Measurements from ENCODE around the gene SAP30BP. TPM values are rescaled to one million over a fixed set of nuclear protein-coding genes. Genes with fewer than 3 reads are reported as not detected.
A peak's percentile ranks its signal among the peaks of the same experiment; 100 is the strongest.
"Not testable (repeated sequence)": the region's sequence is repeated elsewhere in the genome, so short reads cannot be mapped to it uniquely, and the experiment has no call there.

The SAP30BP gene
- total RNA-seq, 1 experiment from 2014 or later, result 85.1 TPM

- DNase-seq (ENCODE audit: low read depth, low spot score), result no peak
- in situ Hi-C loops (cut with HindIII; ENCODE audit: low pct_unique_long_range_greater_than_20kb, low sequenced_read_pairs), result no loop called here
These were observed 34.7 kb upstream of the SAP30BP start for GRCh38 chr17:75632428-75632827.

- in situ Hi-C loops (cut with HindIII; ENCODE audit: low pct_unique_long_range_greater_than_20kb, low sequenced_read_pairs), result no loop called here
- DNase-seq (ENCODE audit: low read depth, low spot score), result peak; percentile 80
These were observed 34.2 kb upstream of the SAP30BP start, which contains the start of gene SMIM5 for GRCh38 chr17:75632863-75633485. SMIM5 (plus strand) TSS chr17:75633434; CDS start chr17:75640202, 6,768 bp downstream.

- peak; percentile 92 for DNase-seq (ENCODE audit: low read depth, low spot score)
- in situ Hi-C loops (cut with HindIII; ENCODE audit: low pct_unique_long_range_greater_than_20kb, low sequenced_read_pairs), result no loop called here
These were observed 33.4 kb upstream of the SAP30BP start for GRCh38 chr17:75633486-75634375.

- in situ Hi-C loops (cut with HindIII; ENCODE audit: low pct_unique_long_range_greater_than_20kb, low sequenced_read_pairs), result no loop called here
- DNase-seq (ENCODE audit: low read depth, low spot score), result no peak
These were observed 32.8 kb upstream of the SAP30BP start for GRCh38 chr17:75634376-75634740.

- no peak for DNase-seq (ENCODE audit: low read depth, low spot score)
- in situ Hi-C loops (cut with HindIII; ENCODE audit: low pct_unique_long_range_greater_than_20kb, low sequenced_read_pairs), result no loop called here
These were observed 32.2 kb upstream of the SAP30BP start for GRCh38 chr17:75634754-75635609.

- DNase-seq (ENCODE audit: low read depth, low spot score), result no peak
- in situ Hi-C loops (cut with HindIII; ENCODE audit: low pct_unique_long_range_greater_than_20kb, low sequenced_read_pairs), result no loop called here
These were observed 31.4 kb upstream of the SAP30BP start for GRCh38 chr17:75635610-75636202.

GRCh38 chr17:75636381-75637142, 30.6 kb upstream of the SAP30BP start:
- DNase-seq (ENCODE audit: low read depth, low spot score), result no peak
- in situ Hi-C loops (cut with HindIII; ENCODE audit: low pct_unique_long_range_greater_than_20kb, low sequenced_read_pairs), result no loop called here

GRCh38 chr17:75637143-75637538, 30.0 kb upstream of the SAP30BP start:
- in situ Hi-C loops (cut with HindIII; ENCODE audit: low pct_unique_long_range_greater_than_20kb, low sequenced_read_pairs), result no loop called here
- DNase-seq (ENCODE audit: low read depth, low spot score), result no peak

- in situ Hi-C loops (cut with HindIII; ENCODE audit: low pct_unique_long_range_greater_than_20kb, low sequenced_read_pairs), result no loop called here
- no peak for DNase-seq (ENCODE audit: low read depth, low spot score)
These were observed 29.6 kb upstream of the SAP30BP start for GRCh38 chr17:75637551-75637950.

- DNase-seq (ENCODE audit: low read depth, low spot score); in situ Hi-C loops (cut with HindIII; ENCODE audit: low pct_unique_long_range_greater_than_20kb, low sequenced_read_pairs): not testable (repeated sequence)
These were observed 29.1 kb upstream of the SAP30BP start for GRCh38 chr17:75638039-75638438.

- in situ Hi-C loops (cut with HindIII; ENCODE audit: low pct_unique_long_range_greater_than_20kb, low sequenced_read_pairs), result no loop called here
- no peak for DNase-seq (ENCODE audit: low read depth, low spot score)
These were observed 28.2 kb upstream of the SAP30BP start for GRCh38 chr17:75638893-75639292.

- in situ Hi-C loops (cut with HindIII; ENCODE audit: low pct_unique_long_range_greater_than_20kb, low sequenced_read_pairs), result no loop called here
- DNase-seq (ENCODE audit: low read depth, low spot score), result no peak
These were observed 27.8 kb upstream of the SAP30BP start for GRCh38 chr17:75639327-75639726.

- DNase-seq (ENCODE audit: low read depth, low spot score), result no peak
- in situ Hi-C loops (cut with HindIII; ENCODE audit: low pct_unique_long_range_greater_than_20kb, low sequenced_read_pairs), result no loop called here
These were observed 27.2 kb upstream of the SAP30BP start for GRCh38 chr17:75639771-75640555.

- in situ Hi-C loops (cut with HindIII; ENCODE audit: low pct_unique_long_range_greater_than_20kb, low sequenced_read_pairs), result no loop called here
- no peak for DNase-seq (ENCODE audit: low read depth, low spot score)
These were observed 26.5 kb upstream of the SAP30BP start for GRCh38 chr17:75640556-75641119.

GRCh38 chr17:75641343-75641742, 25.8 kb upstream of the SAP30BP start:
- in situ Hi-C loops (cut with HindIII; ENCODE audit: low pct_unique_long_range_greater_than_20kb, low sequenced_read_pairs), result no loop called here
- DNase-seq (ENCODE audit: low read depth, low spot score), result no peak

- DNase-seq (ENCODE audit: low read depth, low spot score), result no peak
- in situ Hi-C loops (cut with HindIII; ENCODE audit: low pct_unique_long_range_greater_than_20kb, low sequenced_read_pairs), result no loop called here
These were observed 24.9 kb upstream of the SAP30BP start for GRCh38 chr17:75642182-75642783.
